OCI-LY7 (cell line): Measurements from ENCODE around the gene CERK.

Source experiments
- EZH2phosphoT487 ChIP-seq: fragments of 200-600 bp; sonication (generic); IDR thresholded peaks from 2 replicates; pipeline ENCODE4 v1.6.1; 2018; ENCODE audit warnings: low read depth, borderline replicate concordance, mild to moderate bottlenecking, mixed run types, antibody characterized with exemption, low read length, moderate library complexity, mixed read lengths
- TF ChIP-seq, protein P1 (sequence below): fragments of 200-600 bp; sonication (generic); conservative IDR thresholded peaks from 2 replicates; pipeline ENCODE4 v1.5.1; 2014; ENCODE audit warnings: mild to moderate bottlenecking, antibody characterized with exemption, low read length, moderate library complexity, mixed read lengths

DNA sequence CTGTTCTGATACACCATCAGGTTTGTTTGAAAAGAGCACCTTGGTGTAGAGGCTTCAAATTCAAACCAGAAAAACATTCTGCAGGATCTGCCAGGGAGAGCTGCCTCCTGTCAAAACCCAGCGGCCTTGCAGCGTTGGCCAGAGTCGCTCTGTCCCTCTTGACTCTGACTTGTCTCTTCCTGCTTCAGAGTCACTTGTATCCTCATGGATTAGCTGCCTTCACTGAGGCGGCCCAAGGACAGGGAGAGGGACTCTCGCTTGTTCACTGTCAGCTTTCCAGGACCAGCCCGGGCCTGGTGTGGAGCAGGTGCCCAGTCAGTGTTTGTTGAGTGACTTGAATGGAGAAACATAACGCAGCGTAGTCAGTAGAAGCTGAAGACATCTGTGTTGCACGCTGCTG, 42.4 kb upstream of the CERK start:
- TF ChIP-seq, protein P1, sequence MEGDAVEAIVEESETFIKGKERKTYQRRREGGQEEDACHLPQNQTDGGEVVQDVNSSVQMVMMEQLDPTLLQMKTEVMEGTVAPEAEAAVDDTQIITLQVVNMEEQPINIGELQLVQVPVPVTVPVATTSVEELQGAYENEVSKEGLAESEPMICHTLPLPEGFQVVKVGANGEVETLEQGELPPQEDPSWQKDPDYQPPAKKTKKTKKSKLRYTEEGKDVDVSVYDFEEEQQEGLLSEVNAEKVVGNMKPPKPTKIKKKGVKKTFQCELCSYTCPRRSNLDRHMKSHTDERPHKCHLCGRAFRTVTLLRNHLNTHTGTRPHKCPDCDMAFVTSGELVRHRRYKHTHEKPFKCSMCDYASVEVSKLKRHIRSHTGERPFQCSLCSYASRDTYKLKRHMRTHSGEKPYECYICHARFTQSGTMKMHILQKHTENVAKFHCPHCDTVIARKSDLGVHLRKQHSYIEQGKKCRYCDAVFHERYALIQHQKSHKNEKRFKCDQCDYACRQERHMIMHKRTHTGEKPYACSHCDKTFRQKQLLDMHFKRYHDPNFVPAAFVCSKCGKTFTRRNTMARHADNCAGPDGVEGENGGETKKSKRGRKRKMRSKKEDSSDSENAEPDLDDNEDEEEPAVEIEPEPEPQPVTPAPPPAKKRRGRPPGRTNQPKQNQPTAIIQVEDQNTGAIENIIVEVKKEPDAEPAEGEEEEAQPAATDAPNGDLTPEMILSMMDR: no peak
- no peak for TF ChIP-seq EZH2phosphoT487
